ENCODE data around the gene ASAH2.

DNA sequence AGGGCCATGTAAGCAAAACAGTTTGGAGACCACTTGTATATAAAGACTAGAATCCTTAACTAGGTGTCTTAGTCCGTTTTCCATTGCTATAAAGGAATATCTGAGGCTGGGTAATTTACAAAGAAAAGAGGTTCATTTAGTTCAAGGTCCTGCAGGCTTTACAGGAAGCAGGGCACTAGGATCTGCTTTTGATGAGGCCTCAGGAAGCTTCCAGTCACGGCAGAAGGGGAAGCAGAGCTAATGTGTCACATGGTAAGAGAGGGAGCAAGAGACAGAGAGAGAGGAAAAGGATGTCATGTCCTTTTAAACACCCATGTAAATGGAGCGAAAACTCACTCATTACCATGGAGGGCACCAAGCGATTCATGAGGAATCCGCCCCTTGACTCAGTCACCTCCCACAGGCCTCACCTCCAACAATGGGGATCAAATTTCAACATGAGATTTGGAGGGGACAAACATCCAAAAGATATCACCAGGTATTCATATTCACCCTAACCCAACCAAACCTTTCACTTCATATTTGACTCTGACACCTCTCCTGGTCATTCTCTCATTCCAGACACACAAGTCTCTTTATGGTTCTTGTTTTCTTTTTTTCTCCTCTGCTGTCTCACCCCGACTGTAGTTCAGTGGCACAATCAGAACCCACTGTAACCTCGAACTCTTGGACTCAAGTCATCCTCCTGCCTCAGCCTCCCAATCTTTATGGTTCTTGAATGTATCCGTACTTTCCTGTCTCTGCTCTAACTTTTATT lies 30.1 kb upstream of the ASAH2 start:
- TF ChIP-seq, protein P1, sequence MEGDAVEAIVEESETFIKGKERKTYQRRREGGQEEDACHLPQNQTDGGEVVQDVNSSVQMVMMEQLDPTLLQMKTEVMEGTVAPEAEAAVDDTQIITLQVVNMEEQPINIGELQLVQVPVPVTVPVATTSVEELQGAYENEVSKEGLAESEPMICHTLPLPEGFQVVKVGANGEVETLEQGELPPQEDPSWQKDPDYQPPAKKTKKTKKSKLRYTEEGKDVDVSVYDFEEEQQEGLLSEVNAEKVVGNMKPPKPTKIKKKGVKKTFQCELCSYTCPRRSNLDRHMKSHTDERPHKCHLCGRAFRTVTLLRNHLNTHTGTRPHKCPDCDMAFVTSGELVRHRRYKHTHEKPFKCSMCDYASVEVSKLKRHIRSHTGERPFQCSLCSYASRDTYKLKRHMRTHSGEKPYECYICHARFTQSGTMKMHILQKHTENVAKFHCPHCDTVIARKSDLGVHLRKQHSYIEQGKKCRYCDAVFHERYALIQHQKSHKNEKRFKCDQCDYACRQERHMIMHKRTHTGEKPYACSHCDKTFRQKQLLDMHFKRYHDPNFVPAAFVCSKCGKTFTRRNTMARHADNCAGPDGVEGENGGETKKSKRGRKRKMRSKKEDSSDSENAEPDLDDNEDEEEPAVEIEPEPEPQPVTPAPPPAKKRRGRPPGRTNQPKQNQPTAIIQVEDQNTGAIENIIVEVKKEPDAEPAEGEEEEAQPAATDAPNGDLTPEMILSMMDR (IDR thresholded peaks at IDR 0.05): no peak
- no peak for TF ChIP-seq POLR2A (IDR thresholded peaks at IDR 0.05)
